CD4-positive, alpha-beta T cell treated with Interleukin-21 for 1 hour (primary cell): Measurements from ENCODE around the gene FCRL4.
"Not testable (repeated sequence)": the region's sequence is repeated elsewhere in the genome, so short reads cannot be mapped to it uniquely, and the experiment has no call there.

Experiments used
- DNase-seq: peaks from one replicate; pipeline ENCODE4 v3.0.0-alpha.2; 2020

FCRL4 gene

DNA sequence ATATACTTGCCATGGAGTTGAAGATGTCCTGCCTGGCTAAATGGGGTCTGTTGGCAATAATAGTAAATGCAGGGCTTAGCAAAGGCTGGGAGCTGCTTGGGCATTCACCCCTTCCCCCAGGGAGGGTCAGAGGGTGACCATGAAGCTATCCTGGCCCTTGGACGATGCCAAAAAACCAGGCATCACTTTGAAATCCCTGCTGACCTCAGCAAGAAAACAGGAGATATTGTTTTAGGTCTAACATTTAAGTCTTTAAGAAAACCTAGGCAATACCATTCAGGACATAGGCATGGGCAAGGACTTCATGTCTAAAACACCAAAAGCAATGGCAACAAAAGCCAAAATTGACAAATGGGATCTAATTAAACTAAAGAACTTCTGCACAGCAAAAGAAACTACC is 49.8 kb downstream of the FCRL4 start:
- DNase-seq: not testable (repeated sequence)

GRCh38 chr1:157542676-157543075 is 55.2 kb downstream of the FCRL4 start:
- DNase-seq: no peak

GRCh38 chr1:157540852-157541251 is 57.0 kb downstream of the FCRL4 start:
- DNase-seq: no peak

- no peak for DNase-seq
These were observed 57.6 kb downstream of the FCRL4 start for GRCh38 chr1:157540160-157540748.

GRCh38 chr1:157539568-157539967 is 58.3 kb downstream of the FCRL4 start:
- DNase-seq: no peak

GRCh38 chr1:157532569-157532968 is 65.3 kb downstream of the FCRL4 start:
- no peak for DNase-seq

DNA sequence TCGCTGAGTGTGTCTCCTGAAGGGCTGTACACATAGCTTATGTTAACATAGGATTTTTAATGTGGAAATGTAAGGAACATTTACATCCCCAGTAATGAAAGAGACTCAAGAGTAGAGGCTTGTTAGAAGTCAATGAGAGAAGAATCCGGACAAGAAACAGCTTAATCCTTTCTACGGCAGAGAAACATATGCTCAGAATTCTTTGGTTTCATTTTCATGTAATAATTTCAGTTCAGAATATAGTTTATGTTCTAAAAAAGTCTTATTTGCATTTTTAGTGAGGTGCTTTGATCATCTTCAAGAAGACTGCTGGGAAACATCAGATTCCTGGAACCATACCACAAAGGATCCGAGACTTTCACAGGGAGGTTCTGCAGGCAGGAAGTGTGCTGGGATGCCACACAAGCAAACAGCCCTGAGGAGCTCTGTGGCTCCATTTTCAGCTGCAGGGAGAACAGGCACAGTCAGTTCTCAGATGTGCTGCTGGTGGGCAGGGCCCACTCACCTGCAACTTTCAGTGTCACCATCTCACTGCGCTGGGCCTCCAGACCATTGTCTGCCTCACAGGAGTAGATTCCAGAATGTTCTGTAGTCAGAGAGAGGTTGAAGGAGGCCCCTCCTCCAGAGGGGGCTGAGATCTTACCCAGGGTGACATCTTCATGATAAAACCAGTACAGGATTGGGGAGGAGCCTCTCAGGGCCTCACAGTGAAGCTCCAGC is 74.0 kb downstream of the FCRL4 start:
- no peak for DNase-seq
